Uterus (tissue), 4 donors: Measurements from ENCODE around the gene AHSP. TPM values are rescaled to one million over a fixed set of nuclear protein-coding genes. Genes with fewer than 3 reads are reported as not detected.
"Not testable (repeated sequence)": the region's sequence is repeated elsewhere in the genome, so short reads cannot be mapped to it uniquely, and the experiment has no call there.

Experiments
- DNase-seq, 2 donors: peaks; one replicate each; pipeline ENCODE4 v3.0.0-alpha.2; 2019 to 2020
- H3K27ac ChIP-seq, 2 donors: fragments of 200-600 bp; sonication (generic); 1 replicate in 1 of 2; 2 replicates in 1 of 2; pipeline ENCODE4 v1.5.1; 2016 to 2018
- H3K27me3 ChIP-seq, 2 donors: fragments of 200-600 bp; sonication (generic); one replicate each; pipeline ENCODE4 v1.5.1; 2018 to 2019; ENCODE audit warnings: control low read depth in 1 of 2
- H3K36me3 ChIP-seq, 2 donors: fragments of 200-600 bp; sonication (generic); one replicate each; pipeline ENCODE4 v1.5.1; 2019; ENCODE audit warnings: control low read depth in 1 of 2
- H3K4me1 ChIP-seq, 2 donors: fragments of 200-600 bp; sonication (generic); one replicate each; pipeline ENCODE4 v1.5.1; 2018 to 2019; ENCODE audit warnings: control low read depth in 1 of 2
- H3K4me3 ChIP-seq, 2 donors: fragments of 200-600 bp; sonication (generic); 1 replicate in 1 of 2; 2 replicates in 1 of 2; pipeline ENCODE4 v1.5.1; 2018 to 2019; ENCODE audit warnings: mild to moderate bottlenecking in 1 of 2
- H3K9me3 ChIP-seq, 2 donors: fragments of 200-600 bp; sonication (generic); one replicate each; pipeline ENCODE4 v1.5.1; 2019; ENCODE audit warnings: control low read depth in 1 of 2
- CTCF ChIP-seq, 4 experiments: fragments of 200-600 bp in 2 of 4; fragments of 450-650 bp in 2 of 4; sonication (generic) in 2 of 4; IDR thresholded peaks; one replicate each; pipeline ENCODE4 v1.5.1; 2016 to 2019; ENCODE audit warnings: antibody characterized with exemption in 4 of 4, mild to moderate bottlenecking in 2 of 4, moderate library complexity in 1 of 4
- POLR2A ChIP-seq, 2 donors: fragments of 450-650 bp; IDR thresholded peaks; one replicate each; pipeline ENCODE4 v1.6.1; 2016; ENCODE audit warnings: antibody characterized with exemption in 2 of 2, mild to moderate bottlenecking in 1 of 2, moderate library complexity in 1 of 2
- intact Hi-C: fragments of 100-400 bp; cut with DNase I; formaldehyde crosslinking; loops from one replicate; pipeline ENCODE4 v1.15.1; 2023; ENCODE audit warnings: low total_unique reads
- total RNA-seq, 4 donors: library from RNA; depleted of rRNA in 3 of 4; stranded (reverse); fragments of >200 nt in 3 of 4; gene quantifications; one replicate each; pipeline versions ENCODE4 v1.1.0 to v1.2.4, GENCODE V29; 2014 to 2023
- donor health status: DM: yes; HTN: yes; CAD: no.

Gene AHSP
- total RNA-seq, 4 donors from 2014 or later: 5.6 TPM; not detected in 3

- Histone ChIP-seq H3K4me1 (no peaks in the 10 kb centered on the region), H3K9me3 (no peaks in the 10 kb centered on the region), H3K27ac (no peak overlapping the region), H3K4me3 (no peak overlapping the region), H3K27me3 (no peaks in the 10 kb centered on the region), H3K36me3 (no peaks in the 10 kb centered on the region)
- no peak for TF ChIP-seq CTCF (IDR thresholded peaks at IDR 0.05)
- no peak for TF ChIP-seq POLR2A (IDR thresholded peaks at IDR 0.05)
- DNase-seq: no peak
- intact Hi-C loops: no loop called here
Observed at GRCh38 chr16:31542763-31543162, 15.1 kb downstream of the AHSP start.

GRCh38 chr16:31561426-31562233, 33.9 kb downstream of the AHSP start:
- H3K4me1 ChIP-seq: no peaks in the 10 kb centered on the region
- H3K27me3 ChIP-seq: no peaks in the 10 kb centered on the region
- no peaks in the 10 kb centered on the region for H3K36me3 ChIP-seq
- H3K27ac ChIP-seq: no peak overlapping the region
- intact Hi-C loops: no loop called here
- TF ChIP-seq CTCF (IDR thresholded peaks at IDR 0.05): no peak
- TF ChIP-seq POLR2A (IDR thresholded peaks at IDR 0.05): no peak
- no peak for DNase-seq
- no peaks in the 10 kb centered on the region for H3K9me3 ChIP-seq
- H3K4me3 ChIP-seq: no peak overlapping the region

- peak overlapping the region; percentile 4 to 9 for H3K4me3 ChIP-seq
- DNase-seq: peak; percentile 21 to 28
- no peak overlapping the region for H3K27ac ChIP-seq
- TF ChIP-seq CTCF (IDR thresholded peaks at IDR 0.05): no peak
- TF ChIP-seq POLR2A (IDR thresholded peaks at IDR 0.05): no peak
- no peaks in the 10 kb centered on the region for H3K9me3 ChIP-seq
- H3K4me1 ChIP-seq: peaks cover 0 to 11% of the 10 kb centered on the region in 2 donors
- H3K27me3 ChIP-seq: peaks cover 0 to 13% of the 10 kb centered on the region in 2 donors
- intact Hi-C loops: no loop called here
- no peaks in the 10 kb centered on the region for H3K36me3 ChIP-seq
Observed at GRCh38 chr16:31568577-31569359, 41.1 kb downstream of the AHSP start.

GRCh38 chr16:31569360-31569717, 41.6 kb downstream of the AHSP start:
- peaks cover 0 to 13% of the 10 kb centered on the region in 2 donors for H3K27me3 ChIP-seq
- intact Hi-C loops: no loop called here
- TF ChIP-seq CTCF (IDR thresholded peaks at IDR 0.05): no peak
- no peak for TF ChIP-seq POLR2A (IDR thresholded peaks at IDR 0.05)
- no peaks in the 10 kb centered on the region for H3K36me3 ChIP-seq
- peak overlapping the region in 1 of 2 donors; percentile 9 for H3K4me3 ChIP-seq
- no peak for DNase-seq
- H3K9me3 ChIP-seq: no peaks in the 10 kb centered on the region
- H3K27ac ChIP-seq: no peak overlapping the region
- peaks cover 0 to 11% of the 10 kb centered on the region in 2 donors for H3K4me1 ChIP-seq

GRCh38 chr16:31572821-31573220, 45.1 kb downstream of the AHSP start:
- Histone ChIP-seq H3K4me1 (peaks cover 0 to 11% of the 10 kb centered on the region in 2 donors), H3K27me3 (peaks cover 0 to 13% of the 10 kb centered on the region in 2 donors), H3K27ac (no peak overlapping the region), H3K9me3 (no peaks in the 10 kb centered on the region), H3K4me3 (no peak overlapping the region), H3K36me3 (no peaks in the 10 kb centered on the region)
- no peak for DNase-seq
- intact Hi-C loops: no loop called here
- no peak for TF ChIP-seq POLR2A (IDR thresholded peaks at IDR 0.05)
- no peak for TF ChIP-seq CTCF (IDR thresholded peaks at IDR 0.05)

GRCh38 chr16:31574159-31574558, 46.5 kb downstream of the AHSP start:
- intact Hi-C loops, H3K4me3 ChIP-seq, H3K36me3 ChIP-seq, H3K9me3 ChIP-seq, H3K27ac ChIP-seq, H3K4me1 ChIP-seq, DNase-seq: not testable (repeated sequence)
- H3K27me3 ChIP-seq: peaks cover 0 to 13% of the 10 kb centered on the region in 2 donors
